ENCODE data around the gene HFE.
A peak's percentile ranks its signal among the peaks of the same experiment; 100 is the strongest.
"Not testable (repeated sequence)": the region's sequence is repeated elsewhere in the genome, so short reads cannot be mapped to it uniquely, and the experiment has no call there.

Gene HFE

GRCh38 chr6:26058477-26059033 is 28.7 kb upstream of the HFE start:
- not testable (repeated sequence) for DNase-seq (ENCODE audit: low read depth in 2 of 2)

- no peak for DNase-seq (ENCODE audit: low read depth in 2 of 2)
Measured at GRCh38 chr6:26059941-26060340, 27.3 kb upstream of the HFE start.

- no peak for DNase-seq (ENCODE audit: low read depth in 2 of 2)
Measured at GRCh38 chr6:26064619-26065257, 22.5 kb upstream of the HFE start.

GRCh38 chr6:26065952-26066380 is 21.3 kb upstream of the HFE start:
- no peak for DNase-seq (ENCODE audit: low read depth in 2 of 2)

- DNase-seq (ENCODE audit: low read depth in 2 of 2) = no peak
Measured at GRCh38 chr6:26067367-26067766, 19.9 kb upstream of the HFE start.

- DNase-seq (ENCODE audit: low read depth in 2 of 2) = no peak
Measured at GRCh38 chr6:26068036-26068435, 19.2 kb upstream of the HFE start.

- no peak for DNase-seq (ENCODE audit: low read depth in 2 of 2)
Measured at GRCh38 chr6:26071135-26071534, 16.1 kb upstream of the HFE start.

GRCh38 chr6:26075063-26075717 is 12.0 kb upstream of the HFE start:
- DNase-seq (ENCODE audit: low read depth in 2 of 2) = no peak

GRCh38 chr6:26078066-26078465 is 9.2 kb upstream of the HFE start:
- not testable (repeated sequence) for DNase-seq (ENCODE audit: low read depth in 2 of 2)

- DNase-seq (ENCODE audit: low read depth in 2 of 2) = not testable (repeated sequence)
Measured at GRCh38 chr6:26081096-26081495, 6.1 kb upstream of the HFE start.

GRCh38 chr6:26086211-26086610 is 1.0 kb upstream of the HFE start:
- DNase-seq (ENCODE audit: low read depth in 2 of 2) = peak in 1 of 2 donors; percentile 17

GRCh38 chr6:26088344-26088743 is 1.1 kb downstream of the HFE start:
- no peak for DNase-seq (ENCODE audit: low read depth in 2 of 2)

GRCh38 chr6:26089272-26089671 is 2.0 kb downstream of the HFE start:
- no peak for DNase-seq (ENCODE audit: low read depth in 2 of 2)

GRCh38 chr6:26092443-26092842 is 5.2 kb downstream of the HFE start:
- DNase-seq (ENCODE audit: low read depth in 2 of 2) = no peak

GRCh38 chr6:26094036-26094435 is 6.8 kb downstream of the HFE start:
- DNase-seq (ENCODE audit: low read depth in 2 of 2) = no peak

GRCh38 chr6:26097268-26097875 is 10.1 kb downstream of the HFE start:
- DNase-seq (ENCODE audit: low read depth in 2 of 2) = peak; percentile 30 to 42

- no peak for DNase-seq (ENCODE audit: low read depth in 2 of 2)
Measured at GRCh38 chr6:26103141-26103769, 16.0 kb downstream of the HFE start.

GRCh38 chr6:26103770-26104456 is 16.7 kb downstream of the HFE start:
- peak; percentile 69 to 78 for DNase-seq (ENCODE audit: low read depth in 2 of 2)

GRCh38 chr6:26104457-26105108 is 17.4 kb downstream of the HFE start:
- no peak for DNase-seq (ENCODE audit: low read depth in 2 of 2)

GRCh38 chr6:26105109-26105730 is 18.0 kb downstream of the HFE start:
- DNase-seq (ENCODE audit: low read depth in 2 of 2) = no peak

GRCh38 chr6:26105842-26106241 is 18.6 kb downstream of the HFE start:
- no peak for DNase-seq (ENCODE audit: low read depth in 2 of 2)

Data from activated CD8-positive, alpha-beta memory T cell treated with anti-CD3 and anti-CD28 coated beads for 4 hours (primary cell).